ENCODE measurements around the gene PNPLA1.

Gene PNPLA1

GRCh38 chr6:36269834-36270705 lies at the start of gene PNPLA1:
Gene PNPLA1 (plus strand): TSS chr6:36270060. CDS start chr6:36270460, 400 bp downstream.
- in situ Hi-C loops (cut with MboI; ENCODE audit: low sequenced_read_pairs): no loop called here

GRCh38 chr6:36220226-36220625 lies 49.6 kb upstream of the PNPLA1 start:
- in situ Hi-C loops (cut with MboI; ENCODE audit: low sequenced_read_pairs): no loop called here

- in situ Hi-C loops (cut with MboI; ENCODE audit: low sequenced_read_pairs): no loop called here
These were observed 48.2 kb upstream of the PNPLA1 start for GRCh38 chr6:36221674-36222073.

GRCh38 chr6:36222924-36223323 lies 46.9 kb upstream of the PNPLA1 start:
- in situ Hi-C loops (cut with MboI; ENCODE audit: low sequenced_read_pairs): no loop called here

GRCh38 chr6:36223706-36224105 lies 46.2 kb upstream of the PNPLA1 start:
- in situ Hi-C loops (cut with MboI; ENCODE audit: low sequenced_read_pairs): no loop called here

- in situ Hi-C loops (cut with MboI; ENCODE audit: low sequenced_read_pairs): no loop called here
These were observed 44.9 kb upstream of the PNPLA1 start for GRCh38 chr6:36224918-36225461.

GRCh38 chr6:36226438-36227047 lies 43.3 kb upstream of the PNPLA1 start:
- in situ Hi-C loops (cut with MboI; ENCODE audit: low sequenced_read_pairs): no loop called here

- in situ Hi-C loops (cut with MboI; ENCODE audit: low sequenced_read_pairs): no loop called here
These were observed 42.3 kb upstream of the PNPLA1 start for GRCh38 chr6:36227379-36228228.

- in situ Hi-C loops (cut with MboI; ENCODE audit: low sequenced_read_pairs): no loop called here
These were observed 40.6 kb upstream of the PNPLA1 start for GRCh38 chr6:36229223-36229622.

GRCh38 chr6:36230371-36230770 lies 39.5 kb upstream of the PNPLA1 start:
- in situ Hi-C loops (cut with MboI; ENCODE audit: low sequenced_read_pairs): no loop called here

- in situ Hi-C loops (cut with MboI; ENCODE audit: low sequenced_read_pairs): no loop called here
These were observed 37.7 kb upstream of the PNPLA1 start for GRCh38 chr6:36232172-36232571.

GRCh38 chr6:36235309-36235708 lies 34.6 kb upstream of the PNPLA1 start:
- in situ Hi-C loops (cut with MboI; ENCODE audit: low sequenced_read_pairs): no loop called here

- in situ Hi-C loops (cut with MboI; ENCODE audit: low sequenced_read_pairs): no loop called here
These were observed 34.0 kb upstream of the PNPLA1 start for GRCh38 chr6:36235862-36236261.

GRCh38 chr6:36239774-36240173 lies 30.1 kb upstream of the PNPLA1 start:
- in situ Hi-C loops (cut with MboI; ENCODE audit: low sequenced_read_pairs): no loop called here

GRCh38 chr6:36241728-36242127 lies 28.1 kb upstream of the PNPLA1 start:
- in situ Hi-C loops (cut with MboI; ENCODE audit: low sequenced_read_pairs): no loop called here

- in situ Hi-C loops (cut with MboI; ENCODE audit: low sequenced_read_pairs): no loop called here
These were observed 27.7 kb upstream of the PNPLA1 start for GRCh38 chr6:36242161-36242560.

GRCh38 chr6:36242626-36243025 lies 27.2 kb upstream of the PNPLA1 start:
- in situ Hi-C loops (cut with MboI; ENCODE audit: low sequenced_read_pairs): no loop called here

- in situ Hi-C loops (cut with MboI; ENCODE audit: low sequenced_read_pairs): no loop called here
These were observed 26.2 kb upstream of the PNPLA1 start for GRCh38 chr6:36243562-36244212.

- in situ Hi-C loops (cut with MboI; ENCODE audit: low sequenced_read_pairs): no loop called here
These were observed 25.1 kb upstream of the PNPLA1 start for GRCh38 chr6:36244641-36245280.

GRCh38 chr6:36245572-36246061 lies 24.2 kb upstream of the PNPLA1 start:
- in situ Hi-C loops (cut with MboI; ENCODE audit: low sequenced_read_pairs): no loop called here
